Right lobe of liver (tissue), 4 donors: Measurements from ENCODE around the gene AGRN.

Experiments used
- POLR2A ChIP-seq: fragments of 450-650 bp; IDR thresholded peaks from one replicate; pipeline ENCODE4 v1.6.1; 2017; ENCODE audit warnings: antibody characterized with exemption, mild to moderate bottlenecking
- TF ChIP-seq, protein P1 (sequence below), 4 donors: fragments of 200-600 bp in 3 of 4; fragments of 450-650 bp in 1 of 4; IDR thresholded peaks; one replicate each; pipeline versions ENCODE4 v1.5.1 to v1.8.0; 2016 to 2022; ENCODE audit warnings: antibody characterized with exemption in 4 of 4, mild to moderate bottlenecking in 2 of 4
- donor health status: DM: no; HTN: no; CAD: no.
- donor health status: DM: no; HTN: no; CAD: no.
- donor health status: DM: no; HTN: yes; CAD: no.

DNA sequence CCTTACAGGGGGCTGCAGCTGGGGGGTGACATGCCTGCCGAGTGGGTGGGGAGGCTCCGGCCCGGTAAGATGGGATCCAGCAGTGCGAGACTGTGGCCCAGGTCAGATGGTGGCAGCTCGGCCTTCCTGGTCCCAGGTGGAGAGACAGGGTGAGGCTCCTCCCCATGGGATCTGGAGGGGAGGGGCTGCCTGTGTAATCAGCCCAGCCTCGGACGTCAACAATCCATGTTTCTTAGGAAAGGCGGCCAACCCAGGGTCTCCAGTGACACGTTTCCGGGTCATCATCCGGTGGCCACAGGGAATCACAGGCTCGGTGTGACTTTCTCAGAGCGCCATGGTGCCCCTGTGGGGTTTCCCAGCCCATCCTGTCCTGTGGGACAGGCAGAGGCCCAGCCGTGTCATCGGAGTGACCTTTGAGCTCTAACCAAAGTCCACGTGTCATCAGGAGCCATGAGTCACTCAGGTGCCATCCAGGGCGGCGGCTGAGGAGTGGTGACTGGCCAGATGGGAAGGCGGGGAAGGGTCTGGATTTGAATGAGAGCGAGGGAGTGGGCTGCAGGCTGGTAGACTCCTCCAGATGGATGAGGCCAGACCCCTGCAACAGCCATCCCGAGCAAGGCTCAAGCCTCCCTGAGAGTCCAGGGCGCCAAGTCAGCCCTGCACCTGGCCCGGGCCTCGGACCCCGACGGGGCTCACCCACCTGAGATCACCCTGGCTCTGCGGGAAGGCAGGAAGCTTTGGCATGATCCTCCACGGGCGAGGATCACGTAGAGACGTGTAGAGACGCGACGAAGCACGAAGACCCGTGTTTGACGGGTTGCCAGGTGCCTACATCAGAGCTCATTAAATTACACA lies 13.4 kb upstream of the AGRN start:
- TF ChIP-seq, protein P1, sequence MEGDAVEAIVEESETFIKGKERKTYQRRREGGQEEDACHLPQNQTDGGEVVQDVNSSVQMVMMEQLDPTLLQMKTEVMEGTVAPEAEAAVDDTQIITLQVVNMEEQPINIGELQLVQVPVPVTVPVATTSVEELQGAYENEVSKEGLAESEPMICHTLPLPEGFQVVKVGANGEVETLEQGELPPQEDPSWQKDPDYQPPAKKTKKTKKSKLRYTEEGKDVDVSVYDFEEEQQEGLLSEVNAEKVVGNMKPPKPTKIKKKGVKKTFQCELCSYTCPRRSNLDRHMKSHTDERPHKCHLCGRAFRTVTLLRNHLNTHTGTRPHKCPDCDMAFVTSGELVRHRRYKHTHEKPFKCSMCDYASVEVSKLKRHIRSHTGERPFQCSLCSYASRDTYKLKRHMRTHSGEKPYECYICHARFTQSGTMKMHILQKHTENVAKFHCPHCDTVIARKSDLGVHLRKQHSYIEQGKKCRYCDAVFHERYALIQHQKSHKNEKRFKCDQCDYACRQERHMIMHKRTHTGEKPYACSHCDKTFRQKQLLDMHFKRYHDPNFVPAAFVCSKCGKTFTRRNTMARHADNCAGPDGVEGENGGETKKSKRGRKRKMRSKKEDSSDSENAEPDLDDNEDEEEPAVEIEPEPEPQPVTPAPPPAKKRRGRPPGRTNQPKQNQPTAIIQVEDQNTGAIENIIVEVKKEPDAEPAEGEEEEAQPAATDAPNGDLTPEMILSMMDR (IDR thresholded peaks at IDR 0.05), result no peak
- peak; percentile 82 for TF ChIP-seq POLR2A
